Neural cell (in vitro differentiated cells): Measurements from ENCODE around the gene PLCH1. TPM values are rescaled to one million over a fixed set of nuclear protein-coding genes. Genes with fewer than 3 reads are reported as not detected.

Experiments used
- H2AFZ ChIP-seq: fragments of 200-600, 300-800 bp; sonication (generic), shearing (Covaris generic); 2 replicates; pipeline ENCODE4 v1.6.0; 2014; ENCODE audit warnings: low read depth, mild to moderate bottlenecking, antibody characterized with exemption, low read length, moderate library complexity
- H3F3A ChIP-seq: fragments of 200-600 bp; shearing (Covaris generic); 2 replicates; pipeline ENCODE4 v1.6.1; 2016; ENCODE audit warnings: mild to moderate bottlenecking, moderate library complexity, mixed read lengths, antibody characterized with exemption, low read length; ENCODE audit not compliant: insufficient read depth, poor library complexity, severe bottlenecking
- H3K27ac ChIP-seq: fragments of 200-600, 300-800 bp; sonication (generic), shearing (Covaris generic); 2 replicates; pipeline ENCODE4 v1.5.1; 2014; ENCODE audit warnings: mild to moderate bottlenecking, low read length, moderate library complexity
- H3K27me3 ChIP-seq: fragments of 300-800, 200-600 bp; sonication (generic), shearing (Covaris generic); 2 replicates; pipeline ENCODE4 v1.6.0; 2014; ENCODE audit warnings: mild to moderate bottlenecking, low read depth, low read length, moderate library complexity; ENCODE audit not compliant: insufficient read depth
- H3K36me3 ChIP-seq: fragments of 300-800, 200-600 bp; sonication (generic), shearing (Covaris generic); 2 replicates; pipeline ENCODE4 v1.5.1; 2014; ENCODE audit warnings: mild to moderate bottlenecking, antibody characterized with exemption, low read length, moderate library complexity; ENCODE audit not compliant: insufficient read depth
- H3K4me2 ChIP-seq: fragments of 300-800, 200-600 bp; sonication (generic), shearing (Covaris generic); 2 replicates; pipeline ENCODE4 v1.6.0; 2014; ENCODE audit warnings: mild to moderate bottlenecking, low read length
- H3K4me3 ChIP-seq: fragments of 300-800, 200-600 bp; sonication (generic), shearing (Covaris generic); 2 replicates; pipeline ENCODE4 v1.5.1; 2014; ENCODE audit warnings: mild to moderate bottlenecking, low read length, moderate library complexity
- H3K79me2 ChIP-seq: fragments of 200-600 bp; shearing (Covaris generic); replicated peaks from 2 replicates; pipeline ENCODE4 v1.6.0; 2014; ENCODE audit warnings: mild to moderate bottlenecking, low read length, moderate library complexity; ENCODE audit not compliant: insufficient read depth
- H3K9ac ChIP-seq: fragments of 300-800, 200-600 bp; sonication (generic), shearing (Covaris generic); 2 replicates; pipeline ENCODE4 v1.6.1; 2016; ENCODE audit warnings: mild to moderate bottlenecking, low read length, mixed read lengths
- H3K9me2 ChIP-seq: fragments of 200-600 bp; shearing (Covaris generic); 2 replicates; pipeline ENCODE4 v1.6.1; 2016; ENCODE audit warnings: mild to moderate bottlenecking, low read length, mixed read lengths; ENCODE audit not compliant: insufficient read depth
- H3K9me3 ChIP-seq: fragments of 200-600, 300-800 bp; sonication (generic), shearing (Covaris generic); 2 replicates; pipeline ENCODE4 v1.6.1; 2016; ENCODE audit warnings: mild to moderate bottlenecking, mixed run types, low read length, moderate library complexity, mixed read lengths
- H4K20me1 ChIP-seq: fragments of 200-600 bp; shearing (Covaris generic); 2 replicates; pipeline ENCODE4 v1.6.1; 2016; ENCODE audit warnings: mild to moderate bottlenecking, mixed run types; ENCODE audit not compliant: insufficient read depth
- EP300 ChIP-seq: fragments of 450-650 bp; conservative IDR thresholded peaks from 2 replicates; pipeline ENCODE4 v1.6.1; 2014; ENCODE audit warnings: antibody characterized with exemption, mild to moderate bottlenecking, moderate library complexity; ENCODE audit not compliant: poor library complexity, severe bottlenecking
- EZH2 ChIP-seq: fragments of 200-600, 300-800 bp; shearing (Covaris generic), sonication (generic); IDR thresholded peaks from 2 replicates; pipeline ENCODE4 v1.6.1; 2014; ENCODE audit warnings: antibody characterized with exemption, low read length, borderline replicate concordance, mild to moderate bottlenecking; ENCODE audit not compliant: insufficient read depth, poor library complexity, severe bottlenecking
- MXI1 ChIP-seq: fragments of 450-650 bp; conservative IDR thresholded peaks from 2 replicates; pipeline ENCODE4 v1.6.1; 2014; ENCODE audit warnings: antibody characterized with exemption, mild to moderate bottlenecking; ENCODE audit not compliant: poor library complexity, severe bottlenecking
- POLR2AphosphoS5 ChIP-seq: IDR thresholded peaks from 2 replicates; pipeline ENCODE4 v1.6.1; 2012
- RAD21 ChIP-seq: fragments of 450-650 bp; conservative IDR thresholded peaks from 2 replicates; pipeline ENCODE4 v1.6.1; 2014; ENCODE audit warnings: antibody characterized with exemption, mild to moderate bottlenecking, moderate library complexity
- SMC3 ChIP-seq: fragments of 450-650 bp; conservative IDR thresholded peaks from 2 replicates; pipeline ENCODE4 v1.6.1; 2014; ENCODE audit warnings: antibody characterized with exemption, mild to moderate bottlenecking, moderate library complexity; ENCODE audit not compliant: poor library complexity
- TAF1 ChIP-seq: IDR thresholded peaks from 2 replicates; pipeline ENCODE4 v1.6.1; 2012; ENCODE audit warnings: low read depth
- polyA plus RNA-seq: library from polyadenylated mRNA; depleted of rRNA; stranded (reverse); fragments of >200 nt; gene quantifications from 2 replicates; pipeline ENCODE4 v1.2.3, GENCODE V29; 2014
- TF ChIP-seq, protein P1 (sequence below): fragments of 450-650 bp; IDR thresholded peaks from 2 replicates; pipeline ENCODE4 v1.5.1; 2014; ENCODE audit warnings: antibody characterized with exemption, mild to moderate bottlenecking, moderate library complexity; ENCODE audit not compliant: poor library complexity, severe bottlenecking
- TF ChIP-seq, protein P2 (sequence below): IDR thresholded peaks from 2 replicates; pipeline ENCODE4 v1.6.1; 2012; ENCODE audit warnings: borderline replicate concordance

Gene PLCH1
- polyA plus RNA-seq, 1 donor from 2014 or later, result 13.5 TPM

DNA sequence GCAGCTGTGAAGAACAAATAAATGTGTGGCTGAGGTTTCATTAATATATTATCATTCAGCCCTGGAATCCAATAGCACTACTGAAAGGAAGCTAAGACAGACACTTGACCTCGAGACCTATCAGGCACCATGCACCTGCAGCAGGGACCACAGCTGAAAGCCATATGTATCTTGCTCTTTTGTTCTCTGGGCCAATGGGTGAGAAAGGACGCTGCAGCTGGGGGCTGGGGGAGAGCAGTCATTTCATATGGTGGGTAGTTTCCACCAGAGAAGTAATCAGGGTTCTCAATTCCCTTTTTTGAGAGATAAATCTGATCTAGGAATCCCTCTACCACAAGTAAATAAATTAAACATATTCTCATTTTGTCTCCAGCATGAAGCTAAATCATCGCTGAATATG is 225.8 kb downstream of the PLCH1 start:
- H3F3A ChIP-seq, result no peaks in the 10 kb centered on the region
- no peaks in the 10 kb centered on the region for H3K27me3 ChIP-seq
- no peaks in the 10 kb centered on the region for H3K9me2 ChIP-seq
- H3K27ac ChIP-seq, result no peak overlapping the region
- H3K4me3 ChIP-seq, result no peak overlapping the region
- H2AFZ ChIP-seq, result no peak overlapping the region
- no peaks in the 10 kb centered on the region for H4K20me1 ChIP-seq
- no peaks in the 10 kb centered on the region for H3K9me3 ChIP-seq
- no peak overlapping the region for H3K9ac ChIP-seq
- no peak for TF ChIP-seq TAF1
- no peak for TF ChIP-seq RAD21
- no peak for TF ChIP-seq EP300
- no peak for TF ChIP-seq SMC3
- TF ChIP-seq, protein P1, sequence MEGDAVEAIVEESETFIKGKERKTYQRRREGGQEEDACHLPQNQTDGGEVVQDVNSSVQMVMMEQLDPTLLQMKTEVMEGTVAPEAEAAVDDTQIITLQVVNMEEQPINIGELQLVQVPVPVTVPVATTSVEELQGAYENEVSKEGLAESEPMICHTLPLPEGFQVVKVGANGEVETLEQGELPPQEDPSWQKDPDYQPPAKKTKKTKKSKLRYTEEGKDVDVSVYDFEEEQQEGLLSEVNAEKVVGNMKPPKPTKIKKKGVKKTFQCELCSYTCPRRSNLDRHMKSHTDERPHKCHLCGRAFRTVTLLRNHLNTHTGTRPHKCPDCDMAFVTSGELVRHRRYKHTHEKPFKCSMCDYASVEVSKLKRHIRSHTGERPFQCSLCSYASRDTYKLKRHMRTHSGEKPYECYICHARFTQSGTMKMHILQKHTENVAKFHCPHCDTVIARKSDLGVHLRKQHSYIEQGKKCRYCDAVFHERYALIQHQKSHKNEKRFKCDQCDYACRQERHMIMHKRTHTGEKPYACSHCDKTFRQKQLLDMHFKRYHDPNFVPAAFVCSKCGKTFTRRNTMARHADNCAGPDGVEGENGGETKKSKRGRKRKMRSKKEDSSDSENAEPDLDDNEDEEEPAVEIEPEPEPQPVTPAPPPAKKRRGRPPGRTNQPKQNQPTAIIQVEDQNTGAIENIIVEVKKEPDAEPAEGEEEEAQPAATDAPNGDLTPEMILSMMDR, result no peak
- TF ChIP-seq MXI1, result no peak
- TF ChIP-seq POLR2AphosphoS5, result no peak
- TF ChIP-seq, protein P2, sequence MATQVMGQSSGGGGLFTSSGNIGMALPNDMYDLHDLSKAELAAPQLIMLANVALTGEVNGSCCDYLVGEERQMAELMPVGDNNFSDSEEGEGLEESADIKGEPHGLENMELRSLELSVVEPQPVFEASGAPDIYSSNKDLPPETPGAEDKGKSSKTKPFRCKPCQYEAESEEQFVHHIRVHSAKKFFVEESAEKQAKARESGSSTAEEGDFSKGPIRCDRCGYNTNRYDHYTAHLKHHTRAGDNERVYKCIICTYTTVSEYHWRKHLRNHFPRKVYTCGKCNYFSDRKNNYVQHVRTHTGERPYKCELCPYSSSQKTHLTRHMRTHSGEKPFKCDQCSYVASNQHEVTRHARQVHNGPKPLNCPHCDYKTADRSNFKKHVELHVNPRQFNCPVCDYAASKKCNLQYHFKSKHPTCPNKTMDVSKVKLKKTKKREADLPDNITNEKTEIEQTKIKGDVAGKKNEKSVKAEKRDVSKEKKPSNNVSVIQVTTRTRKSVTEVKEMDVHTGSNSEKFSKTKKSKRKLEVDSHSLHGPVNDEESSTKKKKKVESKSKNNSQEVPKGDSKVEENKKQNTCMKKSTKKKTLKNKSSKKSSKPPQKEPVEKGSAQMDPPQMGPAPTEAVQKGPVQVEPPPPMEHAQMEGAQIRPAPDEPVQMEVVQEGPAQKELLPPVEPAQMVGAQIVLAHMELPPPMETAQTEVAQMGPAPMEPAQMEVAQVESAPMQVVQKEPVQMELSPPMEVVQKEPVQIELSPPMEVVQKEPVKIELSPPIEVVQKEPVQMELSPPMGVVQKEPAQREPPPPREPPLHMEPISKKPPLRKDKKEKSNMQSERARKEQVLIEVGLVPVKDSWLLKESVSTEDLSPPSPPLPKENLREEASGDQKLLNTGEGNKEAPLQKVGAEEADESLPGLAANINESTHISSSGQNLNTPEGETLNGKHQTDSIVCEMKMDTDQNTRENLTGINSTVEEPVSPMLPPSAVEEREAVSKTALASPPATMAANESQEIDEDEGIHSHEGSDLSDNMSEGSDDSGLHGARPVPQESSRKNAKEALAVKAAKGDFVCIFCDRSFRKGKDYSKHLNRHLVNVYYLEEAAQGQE, result no peak
- no peak for TF ChIP-seq EZH2
- peaks cover 1% of the 10 kb centered on the region for H3K36me3 ChIP-seq
- H3K79me2 ChIP-seq, result no peaks in the 10 kb centered on the region
- no peak overlapping the region for H3K4me2 ChIP-seq

DNA sequence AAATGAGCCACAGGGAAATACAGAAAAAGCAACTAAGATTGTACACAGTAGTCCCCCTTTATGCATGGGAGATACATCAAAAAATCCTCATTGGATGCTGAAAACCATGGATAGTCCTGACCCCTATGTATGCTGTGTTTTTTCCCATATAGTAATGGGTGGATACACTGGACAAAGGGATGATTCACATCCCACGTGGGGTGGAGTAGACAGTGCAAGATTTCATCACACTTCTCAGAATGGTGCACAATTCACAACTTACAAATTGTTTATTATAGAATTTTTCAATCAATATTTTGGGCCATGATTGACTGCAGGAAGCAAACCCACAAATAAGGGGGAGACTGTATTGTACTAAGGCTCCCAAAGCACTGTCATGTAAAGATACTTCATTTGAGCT is 227.0 kb downstream of the PLCH1 start:
- H4K20me1 ChIP-seq, result no peaks in the 10 kb centered on the region
- H3K36me3 ChIP-seq, result peaks cover 6% of the 10 kb centered on the region
- H3K4me2 ChIP-seq, result no peak overlapping the region
- H3K4me3 ChIP-seq, result no peak overlapping the region
- H3K27ac ChIP-seq, result no peak overlapping the region
- no peaks in the 10 kb centered on the region for H3K79me2 ChIP-seq
- H3K27me3 ChIP-seq, result no peaks in the 10 kb centered on the region
- no peaks in the 10 kb centered on the region for H3F3A ChIP-seq
- no peaks in the 10 kb centered on the region for H3K9me2 ChIP-seq
- no peak overlapping the region for H2AFZ ChIP-seq
- TF ChIP-seq MXI1 (no peak), POLR2AphosphoS5 (no peak), RAD21 (no peak), SMC3 (no peak), TAF1 (no peak), EP300 (no peak), EZH2 (no peak)
- TF ChIP-seq, protein P1, result no peak
- TF ChIP-seq, protein P2, result no peak
- H3K9me3 ChIP-seq, result no peaks in the 10 kb centered on the region
- no peak overlapping the region for H3K9ac ChIP-seq
